Fibroblast of lung (primary cell): ENCODE results near the gene PDGFA.

ENCODE experiments used
- CTCF ChIP-seq, 2 donors: IDR thresholded peaks in 1 of 2; conservative IDR thresholded peaks in 1 of 2; 1 replicate in 1 of 2; 2 replicates in 1 of 2; pipeline ENCODE4 v1.5.1; 2011 to 2012; ENCODE audit warnings: low read length in 2 of 2, control low read depth in 1 of 2, inconsistent platforms in 1 of 2, low read depth in 1 of 2, mild to moderate bottlenecking in 1 of 2
- EZH2 ChIP-seq: IDR thresholded peaks from 2 replicates; pipeline ENCODE4 v1.5.1; 2012; ENCODE audit warnings: low read length, control low read depth, mild to moderate bottlenecking; ENCODE audit errors: missing control alignments

- no peak for TF ChIP-seq CTCF (conservative IDR thresholded peaks at IDR 0.05 in 1 of 2, IDR thresholded peaks at IDR 0.05 in 1 of 2; ENCODE audit: low read depth in 1 of 2, low read length in 2 of 2)
- TF ChIP-seq EZH2, result no peak
Observed at GRCh38 chr7:471866-472639, 47.6 kb downstream of the PDGFA start.
